HG02938 (cell line): ENCODE data around the gene MDN1.

Experiments used
- ATAC-seq: cut with Tn5 transposase; IDR thresholded peaks from one replicate; pipeline ENCODE4 v1.9.1; 2021; ENCODE audit warnings: mild to moderate bottlenecking, moderate library complexity; ENCODE audit not compliant: unreplicated experiment

Gene MDN1

DNA sequence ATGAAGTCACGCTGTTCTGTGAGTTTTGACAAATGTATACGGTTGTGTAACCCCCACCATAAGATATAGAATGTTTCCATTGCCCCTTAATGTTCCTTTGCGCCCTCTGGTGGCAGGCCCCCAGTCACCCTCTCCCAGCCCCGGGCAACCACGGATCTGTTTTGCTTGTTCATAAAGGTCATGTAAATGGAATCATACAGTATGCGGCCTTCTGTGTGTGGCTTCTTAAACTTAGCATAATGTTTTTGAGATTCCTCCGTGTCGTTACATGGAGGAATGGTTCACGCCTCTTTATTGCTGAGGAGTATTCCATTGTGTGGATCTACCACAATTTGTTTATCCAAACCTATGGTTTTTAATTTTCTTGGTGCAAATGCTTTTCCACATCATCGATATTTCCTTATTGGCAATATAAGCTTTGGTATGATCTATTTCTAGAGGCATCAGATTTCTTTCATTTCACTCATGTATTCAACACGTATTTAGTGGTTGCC is 209.4 kb downstream of the MDN1 start:
- no peak for ATAC-seq

DNA sequence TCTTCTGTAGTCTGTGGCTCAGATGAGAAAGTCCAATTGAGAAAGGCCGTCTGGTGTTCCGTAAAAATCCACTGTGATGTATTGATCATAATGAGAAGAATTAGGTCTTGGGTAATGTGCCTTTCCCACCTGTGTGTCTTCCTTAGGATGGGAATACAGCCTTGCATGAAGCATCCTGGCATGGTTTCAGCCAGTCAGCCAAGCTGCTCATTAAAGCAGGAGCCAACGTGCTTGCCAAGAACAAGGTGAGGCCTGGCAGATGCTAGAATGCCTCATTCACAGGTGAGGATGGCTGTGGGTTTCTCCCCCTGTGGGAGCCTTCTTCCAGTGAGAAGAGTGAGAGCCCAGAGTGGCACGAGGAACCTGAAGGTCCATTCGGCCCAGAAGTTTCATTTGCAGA is 213.7 kb downstream of the MDN1 start:
- no peak for ATAC-seq

DNA sequence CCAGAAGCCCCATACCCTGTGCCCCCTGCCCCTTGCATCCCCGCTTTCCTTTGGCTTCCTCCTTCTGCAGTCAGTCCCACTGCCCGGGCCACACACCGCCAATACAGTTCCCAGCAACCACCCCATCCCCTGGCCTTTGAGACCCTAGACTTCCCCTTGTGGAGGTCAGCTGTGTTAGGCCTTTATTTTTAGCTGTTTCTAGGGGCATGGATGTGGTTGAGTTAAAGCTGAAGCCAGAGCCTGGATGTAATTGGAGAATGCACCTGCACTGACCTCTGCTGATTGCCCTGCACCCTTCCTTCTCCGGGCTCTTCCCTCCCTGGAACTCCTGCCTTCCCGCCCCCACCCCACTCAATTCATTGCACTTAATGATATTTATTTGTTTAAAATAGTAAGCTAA is 214.9 kb downstream of the MDN1 start:
- ATAC-seq = no peak

DNA sequence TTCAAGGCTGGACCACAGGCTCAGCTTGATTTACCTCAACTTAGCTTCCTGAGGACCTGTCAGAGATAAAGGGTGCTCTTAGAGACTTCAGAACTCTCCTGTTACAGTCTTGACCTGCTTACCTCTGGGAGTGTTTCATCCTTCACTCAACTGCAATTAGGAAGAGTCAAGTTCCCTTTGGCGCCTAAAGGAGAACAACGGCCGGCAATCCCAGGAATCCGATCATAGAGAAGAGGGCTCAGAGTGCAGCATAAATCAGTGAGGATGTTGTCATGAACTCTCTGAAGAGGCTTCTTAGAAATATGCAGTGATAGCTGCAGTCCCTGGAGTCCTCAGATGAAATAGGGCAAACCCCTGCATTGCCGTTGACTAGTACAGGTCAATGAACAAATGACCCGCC is 217.4 kb downstream of the MDN1 start:
- ATAC-seq = no peak

DNA sequence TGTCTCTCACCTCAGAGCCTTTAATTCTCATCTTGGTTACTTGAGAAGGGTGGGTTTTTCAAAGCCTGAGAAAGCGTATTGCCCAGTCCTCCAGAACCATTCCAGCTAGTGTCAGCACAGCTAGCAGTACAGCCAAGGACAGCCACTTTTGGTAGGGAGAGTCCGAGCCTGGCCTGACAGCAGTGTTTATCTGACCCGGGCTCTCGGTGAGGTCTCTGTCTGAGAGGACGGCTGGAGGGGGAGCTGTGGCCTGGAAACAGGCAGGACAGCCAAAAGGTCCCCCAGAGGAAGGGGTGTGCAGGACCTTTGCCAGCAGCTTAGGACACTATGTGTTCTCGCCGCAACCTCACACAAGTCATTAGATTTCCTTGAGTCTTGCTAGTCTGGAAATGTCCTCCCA is 219.9 kb downstream of the MDN1 start:
- no peak for ATAC-seq

DNA sequence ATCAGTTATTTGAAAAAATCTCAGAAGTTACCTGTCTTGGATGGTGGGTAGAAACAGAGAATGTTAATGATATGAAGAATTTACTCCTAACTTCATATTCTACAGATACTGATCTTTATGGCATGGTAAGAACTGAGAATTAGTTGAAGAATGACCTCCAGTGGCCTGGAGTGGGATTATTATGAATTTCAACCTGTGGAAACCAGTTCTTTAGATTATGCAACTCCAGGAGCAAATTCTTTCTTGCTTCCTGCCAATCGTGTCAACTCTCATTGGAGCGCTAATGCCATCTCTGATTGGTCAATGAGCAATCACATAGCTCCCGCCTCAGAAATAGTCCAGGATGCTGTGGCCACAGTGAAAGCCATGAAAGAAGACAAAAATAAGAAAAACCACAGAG is 221.6 kb downstream of the MDN1 start:
- no peak for ATAC-seq

DNA sequence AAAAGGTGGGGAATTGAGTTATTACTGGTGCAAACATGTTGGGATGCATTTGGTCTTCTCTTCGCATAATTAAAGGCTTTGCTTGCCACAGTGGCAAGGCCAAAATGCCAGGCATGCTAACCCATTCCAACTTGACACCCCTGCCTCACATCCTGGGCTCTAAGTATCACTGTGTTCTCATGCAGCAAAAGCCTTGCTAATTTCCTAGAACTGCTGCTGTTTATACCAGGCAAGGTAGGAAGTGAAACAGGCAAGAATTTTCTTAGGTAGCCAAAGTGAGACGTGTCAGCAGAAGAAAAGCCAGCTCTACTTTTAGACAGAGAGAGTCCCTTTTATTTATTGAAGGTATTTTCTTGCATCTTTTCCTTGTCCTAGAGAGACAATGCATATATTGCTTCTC is 222.2 kb downstream of the MDN1 start:
- no peak for ATAC-seq

DNA sequence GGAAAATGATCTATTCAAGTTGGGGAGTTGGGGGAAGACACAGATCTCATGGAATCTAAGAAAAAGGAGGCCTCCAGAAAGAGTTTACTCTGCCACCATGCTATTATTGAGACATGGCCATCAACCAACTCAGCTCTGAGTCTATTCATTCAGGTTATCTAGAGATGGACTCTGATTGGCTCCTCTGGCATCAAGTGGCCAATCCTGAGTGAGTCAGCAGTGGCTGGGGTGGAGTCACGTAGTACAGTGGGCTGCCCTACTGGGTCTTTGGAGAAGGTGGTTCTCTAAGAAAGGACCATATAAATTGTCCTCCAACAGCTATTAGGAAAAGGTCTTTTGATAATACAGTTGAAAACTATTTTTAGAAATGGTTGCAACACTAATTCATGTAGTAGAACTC is 223.1 kb downstream of the MDN1 start:
- ATAC-seq = no peak

DNA sequence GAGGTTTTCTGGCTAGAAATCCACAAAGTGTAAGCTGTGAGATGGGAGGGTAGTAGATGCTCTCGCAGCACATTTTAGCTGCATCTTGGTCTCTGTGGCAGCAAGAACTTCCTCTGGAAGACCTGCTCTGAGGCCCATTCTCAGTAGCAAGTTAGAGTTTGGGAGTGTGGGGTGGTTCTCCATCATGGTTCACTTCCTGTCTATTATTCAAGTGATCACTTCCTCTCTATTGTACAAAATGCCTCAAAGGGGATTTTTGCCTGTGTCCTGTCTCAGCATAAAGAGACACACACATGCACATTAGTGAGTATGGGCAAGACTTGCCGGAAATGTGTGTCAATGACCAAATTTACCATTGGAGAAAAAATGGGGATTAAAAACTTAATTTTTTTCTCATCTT is 223.5 kb downstream of the MDN1 start:
- ATAC-seq = peak; percentile 89
